OCI-LY7 (cell line): ENCODE results near the gene GRID1. TPM values are rescaled to one million over a fixed set of nuclear protein-coding genes. Genes with fewer than 3 reads are reported as not detected.

Experiments
- BruUV-seq: library from RNA; stranded (reverse); fragments of 400-500 nt; replicated peaks from 2 replicates; lab custom pipeline; 2021; lab: Mats Ljungman, UMichigan
- CTCF ChIA-PET: fragments of 300-600 bp; sonication (Branson Sonifier 250); formaldehyde crosslinking; loops from one replicate; lab custom pipeline; 2022; ENCODE audit warnings: antibody characterized with exemption; ENCODE audit not compliant: unreplicated experiment; lab: Charles Lee
- POLR2A ChIA-PET: fragments of 300-600 bp; sonication (Branson Sonifier 250); formaldehyde crosslinking; loops from one replicate; lab custom pipeline; 2022; ENCODE audit warnings: antibody characterized with exemption; lab: Charles Lee
- DNase-seq: peaks from one replicate; pipeline ENCODE4 v3.0.0-alpha.2; 2015; ENCODE audit warnings: low spot score
- H2AFZ ChIP-seq: fragments of 200-600 bp; sonication (generic), shearing (Covaris generic); 2 replicates; pipeline ENCODE4 v1.6.1; 2014; ENCODE audit warnings: mild to moderate bottlenecking, antibody characterized with exemption, low read length, moderate library complexity
- H3K27ac ChIP-seq: fragments of 200-600 bp; sonication (generic); 2 replicates; pipeline ENCODE4 v1.5.1; 2014; ENCODE audit warnings: mixed run types, low read depth, mild to moderate bottlenecking, moderate library complexity, low read length, inconsistent platforms; ENCODE audit not compliant: poor library complexity, severe bottlenecking
- H3K36me3 ChIP-seq: fragments of 200-600 bp; sonication (generic); 2 replicates; pipeline ENCODE4 v1.6.1; 2014; ENCODE audit warnings: mild to moderate bottlenecking, antibody characterized with exemption, low read length, moderate library complexity, mixed read lengths; ENCODE audit not compliant: insufficient read depth
- H3K4me1 ChIP-seq: fragments of 200-600 bp; sonication (generic); 2 replicates; pipeline ENCODE4 v1.5.1; 2014; ENCODE audit warnings: mild to moderate bottlenecking, low read length; ENCODE audit not compliant: insufficient read depth, poor library complexity, severe bottlenecking
- H3K4me2 ChIP-seq: fragments of 200-600 bp; sonication (generic); 2 replicates; pipeline ENCODE4 v1.6.1; 2014; ENCODE audit warnings: mild to moderate bottlenecking, low read length
- H3K4me3 ChIP-seq: fragments of 200-600 bp; sonication (generic); 2 replicates; pipeline ENCODE4 v1.5.1; 2014; ENCODE audit warnings: mild to moderate bottlenecking, low read depth, low read length; ENCODE audit not compliant: poor library complexity, severe bottlenecking
- H3K79me2 ChIP-seq: fragments of 200-600 bp; sonication (generic); 2 replicates; pipeline ENCODE4 v1.6.1; 2016; ENCODE audit warnings: low read depth, mild to moderate bottlenecking, low read length, moderate library complexity, mixed read lengths; ENCODE audit not compliant: insufficient read depth
- H3K9me2 ChIP-seq: fragments of 200-600 bp; sonication (generic); 2 replicates; pipeline ENCODE4 v1.6.1; 2016; ENCODE audit warnings: mild to moderate bottlenecking, low read length, mixed read lengths; ENCODE audit not compliant: insufficient read depth
- H3K9me3 ChIP-seq: fragments of 200-600 bp; sonication (generic); 2 replicates; pipeline ENCODE4 v1.6.1; 2014; ENCODE audit warnings: mild to moderate bottlenecking, mixed run types, low read length, mixed read lengths
- H4K20me1 ChIP-seq: fragments of 200-600 bp; sonication (generic); 2 replicates; pipeline ENCODE4 v1.6.1; 2014; ENCODE audit warnings: mild to moderate bottlenecking, antibody characterized with exemption, low read length, moderate library complexity, mixed read lengths; ENCODE audit not compliant: insufficient read depth
- CTCF ChIP-seq: fragments of 200-600 bp; sonication (generic); conservative IDR thresholded peaks from 2 replicates; pipeline ENCODE4 v1.5.1; 2014; ENCODE audit warnings: mild to moderate bottlenecking, antibody characterized with exemption, low read length, moderate library complexity, mixed read lengths
- EZH2phosphoT487 ChIP-seq: fragments of 200-600 bp; sonication (generic); IDR thresholded peaks from 2 replicates; pipeline ENCODE4 v1.6.1; 2018; ENCODE audit warnings: low read depth, borderline replicate concordance, mild to moderate bottlenecking, mixed run types, antibody characterized with exemption, low read length, moderate library complexity, mixed read lengths
- intact Hi-C: fragments of 100-400 bp; cut with micrococcal nuclease; formaldehyde crosslinking; loops from one replicate; pipeline ENCODE4 v1.10.0; 2022; ENCODE audit not compliant: unreplicated experiment
- total RNA-seq, 2 experiments: library from RNA; depleted of rRNA in 1 of 2; stranded (reverse); fragments of >200 nt in 1 of 2; shearing (Covaris generic) in 1 of 2; gene quantifications; 2 replicates each; pipeline ENCODE4 v1.2.3, GENCODE V29; 2014 to 2022

Gene GRID1
- total RNA-seq, 2 experiments from 2014 or later: 1.6 to 3.7 TPM

GRCh38 chr10:86082556-86082955, 284.0 kb downstream of the GRID1 start:
- H2AFZ ChIP-seq: no peak overlapping the region
- no peaks in the 10 kb centered on the region for H4K20me1 ChIP-seq
- H3K36me3 ChIP-seq: no peaks in the 10 kb centered on the region
- H3K4me1 ChIP-seq: no peaks in the 10 kb centered on the region
- ChIA-PET POLR2A (no interaction called here), CTCF (no interaction called here)
- no peak overlapping the region for H3K27ac ChIP-seq
- TF ChIP-seq CTCF: no peak
- no peak for TF ChIP-seq EZH2phosphoT487
- H3K9me3 ChIP-seq: no peaks in the 10 kb centered on the region
- H3K4me3 ChIP-seq: no peak overlapping the region
- no peaks in the 10 kb centered on the region for H3K9me2 ChIP-seq
- intact Hi-C loops: no loop called here
- H3K79me2 ChIP-seq: no peaks in the 10 kb centered on the region
- no TSS peak for BruUV-seq
- no peak overlapping the region for H3K4me2 ChIP-seq
- DNase-seq: no peak

- H3K4me3 ChIP-seq: no peak overlapping the region
- H3K27ac ChIP-seq: no peak overlapping the region
- no peak for DNase-seq
- ChIA-PET POLR2A (no interaction called here), CTCF (no interaction called here)
- no TSS peak for BruUV-seq
- no peaks in the 10 kb centered on the region for H3K36me3 ChIP-seq
- no peaks in the 10 kb centered on the region for H4K20me1 ChIP-seq
- H3K4me1 ChIP-seq: no peaks in the 10 kb centered on the region
- no peak overlapping the region for H3K4me2 ChIP-seq
- TF ChIP-seq CTCF: no peak
- no peak overlapping the region for H2AFZ ChIP-seq
- H3K79me2 ChIP-seq: no peaks in the 10 kb centered on the region
- H3K9me2 ChIP-seq: no peaks in the 10 kb centered on the region
- intact Hi-C loops: no loop called here
- H3K9me3 ChIP-seq: no peaks in the 10 kb centered on the region
These were observed 287.5 kb downstream of the GRID1 start for GRCh38 chr10:86079088-86079487.

DNA sequence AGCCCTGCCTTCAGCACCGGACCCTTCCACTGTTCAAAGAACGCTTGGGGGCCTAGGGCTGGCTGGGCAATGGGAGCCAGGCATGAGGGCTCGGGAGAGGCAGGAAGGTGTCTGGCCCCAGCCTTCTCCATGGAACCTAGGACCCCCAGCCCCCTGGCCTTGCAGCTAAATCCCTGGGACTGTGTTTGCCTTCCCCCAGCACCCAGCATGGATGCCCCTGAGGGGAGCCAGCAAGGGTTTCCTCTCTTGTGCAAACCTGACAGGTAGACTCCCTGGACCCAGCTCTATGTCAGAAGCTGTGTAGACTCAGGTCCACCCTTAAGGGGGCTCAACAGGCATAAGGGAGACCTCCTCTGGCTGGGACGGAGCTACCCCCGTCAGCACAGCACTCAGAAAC, 288.0 kb downstream of the GRID1 start:
- H2AFZ ChIP-seq: no peak overlapping the region
- H3K27ac ChIP-seq: no peak overlapping the region
- no peaks in the 10 kb centered on the region for H3K79me2 ChIP-seq
- intact Hi-C loops: no loop called here
- BruUV-seq: no TSS peak
- CTCF ChIA-PET: no interaction called here
- no peaks in the 10 kb centered on the region for H4K20me1 ChIP-seq
- H3K36me3 ChIP-seq: no peaks in the 10 kb centered on the region
- H3K4me1 ChIP-seq: no peaks in the 10 kb centered on the region
- TF ChIP-seq EZH2phosphoT487 (no peak), CTCF (no peak)
- H3K9me3 ChIP-seq: no peaks in the 10 kb centered on the region
- no peak overlapping the region for H3K4me3 ChIP-seq
- DNase-seq: no peak
- POLR2A ChIA-PET: no interaction called here
- no peak overlapping the region for H3K4me2 ChIP-seq
- no peaks in the 10 kb centered on the region for H3K9me2 ChIP-seq
